Skeletal muscle satellite cell (primary cell): Measurements from ENCODE around the gene SLC7A9.
"Not testable (repeated sequence)": the region's sequence is repeated elsewhere in the genome, so short reads cannot be mapped to it uniquely, and the experiment has no call there.

Experiments
- H3K27me3 ChIP-seq: 2 replicates; pipeline ENCODE4 v1.7.0; 2013; ENCODE audit warnings: low read length; ENCODE audit not compliant: control insufficient read depth, insufficient read depth
- H3K36me3 ChIP-seq: 2 replicates; pipeline ENCODE4 v1.7.0; 2013; ENCODE audit warnings: mild to moderate bottlenecking, control low read depth, low read length; ENCODE audit not compliant: insufficient read depth
- H3K4me1 ChIP-seq: 2 replicates; pipeline ENCODE4 v1.7.0; 2013; ENCODE audit warnings: low read length; ENCODE audit not compliant: control insufficient read depth, insufficient read depth
- H3K4me2 ChIP-seq: 2 replicates; pipeline ENCODE4 v1.7.0; 2013; ENCODE audit warnings: mild to moderate bottlenecking, low read length
- H3K4me3 ChIP-seq: 2 replicates; pipeline ENCODE4 v1.7.0; 2013; ENCODE audit warnings: low read length
- H3K9ac ChIP-seq: 2 replicates; pipeline ENCODE4 v1.7.0; 2013; ENCODE audit warnings: mild to moderate bottlenecking, low read depth, low read length, moderate library complexity
- H3K9me3 ChIP-seq: replicated peaks from 2 replicates; pipeline ENCODE4 v1.7.0; 2013; ENCODE audit warnings: mild to moderate bottlenecking, control low read depth, low read length

Gene SLC7A9

DNA sequence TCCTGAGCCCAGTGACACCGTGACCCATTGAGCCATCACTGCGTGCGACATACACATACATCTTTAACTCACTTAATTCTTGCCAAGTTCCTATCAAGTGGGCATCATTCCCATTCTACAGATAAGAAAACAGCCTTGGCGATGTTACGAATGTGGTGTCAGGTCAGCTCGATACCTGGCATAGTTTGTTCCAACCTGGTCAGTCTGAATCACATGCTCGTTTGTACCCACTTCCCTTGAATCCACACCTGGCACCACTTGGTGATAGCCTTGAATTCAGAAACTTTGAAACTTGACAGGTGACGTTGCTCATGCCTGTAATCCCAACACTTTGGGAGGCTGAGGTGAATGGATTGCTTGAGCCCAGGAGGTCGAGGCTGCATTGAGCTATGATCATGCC, 59.1 kb downstream of the SLC7A9 start:
- H3K9me3 ChIP-seq = no peaks in the 10 kb centered on the region
- H3K4me2 ChIP-seq = no peak overlapping the region
- no peaks in the 10 kb centered on the region for H3K4me1 ChIP-seq
- H3K27me3 ChIP-seq = peaks cover 15% of the 10 kb centered on the region
- H3K36me3 ChIP-seq = no peaks in the 10 kb centered on the region
- H3K4me3 ChIP-seq = no peak overlapping the region
- no peak overlapping the region for H3K9ac ChIP-seq

DNA sequence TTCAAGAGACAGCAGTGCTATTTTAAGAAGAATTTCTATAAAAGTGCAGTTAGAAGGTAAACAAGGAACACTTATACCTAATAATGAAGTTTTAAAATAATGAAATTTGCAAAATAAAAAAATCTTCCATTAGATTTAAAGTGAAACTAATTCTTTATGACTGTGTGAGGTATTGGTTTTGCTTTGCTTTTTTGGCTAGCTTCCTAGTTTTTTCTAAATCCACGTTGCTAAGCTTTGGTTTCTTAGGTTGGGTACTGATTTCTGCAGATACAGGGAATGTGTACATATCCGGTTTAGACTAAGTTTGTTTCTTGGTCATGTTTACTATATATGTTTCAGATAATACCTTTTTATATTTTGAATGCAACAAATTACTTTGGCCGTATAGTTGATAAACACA, 59.8 kb downstream of the SLC7A9 start:
- Histone ChIP-seq H3K9ac (no peak overlapping the region), H3K4me3 (no peak overlapping the region), H3K36me3 (no peaks in the 10 kb centered on the region), H3K27me3 (peaks cover 15% of the 10 kb centered on the region), H3K4me2 (no peak overlapping the region), H3K9me3 (no peaks in the 10 kb centered on the region), H3K4me1 (no peaks in the 10 kb centered on the region)

DNA sequence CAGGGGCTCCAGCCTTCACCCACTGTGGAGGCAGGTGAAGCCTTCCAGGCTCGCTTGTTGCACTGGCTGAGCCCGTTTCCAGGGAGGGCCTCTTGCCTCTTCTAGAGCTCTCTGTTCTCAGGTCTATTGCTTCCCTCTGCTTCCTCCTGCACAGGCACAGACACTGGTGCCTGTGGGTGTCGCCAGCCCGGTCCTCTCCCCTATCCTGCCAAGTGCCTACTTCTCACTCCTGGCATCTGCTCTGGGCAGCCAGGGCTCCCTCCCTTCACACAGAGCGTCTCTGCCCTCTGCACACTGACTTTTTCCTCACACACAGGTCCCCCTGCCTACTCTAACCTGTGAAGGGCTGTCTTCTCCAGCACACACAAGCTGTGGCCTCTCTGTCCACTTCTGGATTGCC, 60.3 kb downstream of the SLC7A9 start:
- H3K4me2 ChIP-seq = no peak overlapping the region
- no peaks in the 10 kb centered on the region for H3K36me3 ChIP-seq
- no peak overlapping the region for H3K9ac ChIP-seq
- no peaks in the 10 kb centered on the region for H3K9me3 ChIP-seq
- no peaks in the 10 kb centered on the region for H3K4me1 ChIP-seq
- H3K4me3 ChIP-seq = no peak overlapping the region
- H3K27me3 ChIP-seq = peaks cover 15% of the 10 kb centered on the region

DNA sequence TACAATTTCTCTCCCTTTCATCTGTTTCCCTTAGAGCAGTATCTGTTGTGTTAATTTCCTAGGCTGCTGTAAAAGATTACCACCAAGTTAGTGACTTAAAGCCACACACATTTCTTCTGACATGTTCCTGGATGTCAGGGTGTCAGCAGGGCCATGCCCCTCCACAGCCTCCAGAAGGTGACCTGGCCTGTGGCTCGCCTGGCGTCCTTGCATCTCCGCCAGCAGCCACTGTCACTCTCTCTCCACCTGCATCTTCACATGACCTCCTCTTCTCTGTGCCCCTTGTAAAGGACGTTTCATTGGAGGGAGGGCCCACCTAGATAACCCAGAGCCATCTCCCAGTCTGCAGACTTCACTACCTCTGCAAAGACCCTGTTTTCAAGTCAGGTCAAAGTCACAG, 61.3 kb downstream of the SLC7A9 start:
- H3K27me3 ChIP-seq = peaks cover 14% of the 10 kb centered on the region
- no peak overlapping the region for H3K9ac ChIP-seq
- no peak overlapping the region for H3K4me2 ChIP-seq
- H3K9me3 ChIP-seq = no peaks in the 10 kb centered on the region
- H3K36me3 ChIP-seq = no peaks in the 10 kb centered on the region
- no peaks in the 10 kb centered on the region for H3K4me1 ChIP-seq
- H3K4me3 ChIP-seq = no peak overlapping the region

DNA sequence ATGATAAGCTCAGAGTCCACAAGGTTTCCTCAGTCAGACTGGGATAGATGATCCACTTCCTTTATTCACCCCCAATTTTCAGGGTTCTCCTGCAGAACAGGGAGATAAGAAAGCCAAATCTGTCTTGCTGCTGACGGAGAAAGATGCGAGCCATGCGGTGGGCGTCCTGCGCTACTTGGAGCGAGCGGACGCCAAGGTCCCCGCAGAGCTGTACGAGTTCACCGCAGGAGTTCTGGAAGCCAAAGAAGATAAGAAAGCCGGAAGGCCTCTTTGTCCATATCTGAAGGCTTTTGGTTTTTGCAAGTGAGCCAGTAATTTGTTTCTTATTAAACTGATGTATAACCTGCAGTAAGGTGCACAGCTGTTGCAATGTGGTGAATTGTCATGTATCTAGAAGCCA, 66.7 kb downstream of the SLC7A9 start:
- Histone ChIP-seq H3K9ac (no peak overlapping the region), H3K4me3 (no peak overlapping the region), H3K4me1 (no peaks in the 10 kb centered on the region), H3K4me2 (no peak overlapping the region), H3K9me3 (no peaks in the 10 kb centered on the region), H3K27me3 (no peaks in the 10 kb centered on the region), H3K36me3 (no peaks in the 10 kb centered on the region)

DNA sequence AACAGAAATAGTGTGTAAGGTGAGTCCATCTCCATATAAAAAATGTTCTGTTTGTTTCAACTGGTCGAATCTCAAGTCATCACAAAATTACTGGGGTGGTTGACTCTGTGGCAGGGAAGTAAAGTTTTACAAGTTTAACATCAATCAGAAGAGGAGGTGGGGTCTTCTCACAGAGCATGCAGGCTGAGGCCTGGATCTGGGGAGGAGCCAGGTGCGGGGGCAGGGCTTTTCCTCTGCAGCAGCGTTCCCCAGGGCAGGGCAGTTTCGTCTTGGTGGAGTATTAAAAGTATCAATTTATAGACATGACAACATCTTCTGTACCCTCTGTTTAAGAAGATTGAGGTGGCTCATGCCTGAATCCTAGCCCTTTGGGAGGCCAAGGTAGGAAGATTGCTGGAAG, 68.8 kb downstream of the SLC7A9 start:
- H3K27me3 ChIP-seq = peaks cover 3% of the 10 kb centered on the region

DNA sequence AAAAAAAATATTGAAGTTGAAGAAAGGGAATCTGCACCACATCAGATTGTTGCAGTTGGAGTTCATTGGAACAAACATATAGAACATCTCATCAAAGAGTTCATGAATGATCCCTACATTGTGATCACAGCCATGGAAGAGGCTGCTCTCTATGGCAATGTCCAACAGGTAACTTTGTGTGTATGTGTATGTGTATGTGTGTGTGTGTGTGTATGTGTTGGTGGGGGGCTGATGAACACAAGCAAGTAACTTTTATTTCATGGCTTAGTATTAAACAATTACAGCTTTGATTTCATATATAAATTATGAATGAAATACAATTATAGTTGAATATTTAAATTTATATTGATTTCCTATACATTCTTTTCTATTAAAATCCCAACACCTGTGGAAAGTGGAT, 69.4 kb downstream of the SLC7A9 start:
- no peaks in the 10 kb centered on the region for H3K4me1 ChIP-seq
- H3K36me3 ChIP-seq = no peaks in the 10 kb centered on the region
- no peak overlapping the region for H3K4me2 ChIP-seq
- H3K9me3 ChIP-seq = no peaks in the 10 kb centered on the region
- H3K4me3 ChIP-seq = no peak overlapping the region
- H3K9ac ChIP-seq = no peak overlapping the region
- H3K27me3 ChIP-seq = peaks cover 3% of the 10 kb centered on the region

More for the DNA sequence above, 68.8 kb downstream of the SLC7A9 start:
- Histone ChIP-seq H3K4me1 (no peaks in the 10 kb centered on the region), H3K4me2 (no peak overlapping the region), H3K4me3 (no peak overlapping the region), H3K36me3 (no peaks in the 10 kb centered on the region), H3K9ac (no peak overlapping the region), H3K9me3 (no peaks in the 10 kb centered on the region)

DNA sequence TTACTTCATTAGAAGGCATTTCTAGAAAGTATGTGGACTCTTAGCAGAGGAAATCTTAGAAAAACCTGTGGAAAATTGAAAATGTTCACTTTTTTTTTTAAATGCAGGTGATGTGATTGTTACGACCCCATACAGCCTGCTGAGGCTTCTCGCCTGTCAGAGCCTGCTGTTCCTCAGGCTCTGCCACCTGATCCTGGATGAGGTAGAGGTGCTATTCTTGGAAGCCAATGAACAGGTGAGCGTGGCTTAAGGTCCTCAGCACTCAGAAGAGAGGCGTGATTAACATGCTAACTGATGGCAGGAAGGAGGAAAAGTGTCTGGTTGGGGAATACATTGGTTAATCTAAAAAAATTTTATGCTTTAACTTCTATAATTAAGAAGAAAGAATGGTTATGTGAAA, 71.4 kb downstream of the SLC7A9 start:
- no peaks in the 10 kb centered on the region for H3K9me3 ChIP-seq
- H3K9ac ChIP-seq = no peak overlapping the region
- no peaks in the 10 kb centered on the region for H3K4me1 ChIP-seq
- H3K27me3 ChIP-seq = peaks cover 3% of the 10 kb centered on the region
- H3K36me3 ChIP-seq = no peaks in the 10 kb centered on the region
- H3K4me3 ChIP-seq = no peak overlapping the region
- H3K4me2 ChIP-seq = no peak overlapping the region

DNA sequence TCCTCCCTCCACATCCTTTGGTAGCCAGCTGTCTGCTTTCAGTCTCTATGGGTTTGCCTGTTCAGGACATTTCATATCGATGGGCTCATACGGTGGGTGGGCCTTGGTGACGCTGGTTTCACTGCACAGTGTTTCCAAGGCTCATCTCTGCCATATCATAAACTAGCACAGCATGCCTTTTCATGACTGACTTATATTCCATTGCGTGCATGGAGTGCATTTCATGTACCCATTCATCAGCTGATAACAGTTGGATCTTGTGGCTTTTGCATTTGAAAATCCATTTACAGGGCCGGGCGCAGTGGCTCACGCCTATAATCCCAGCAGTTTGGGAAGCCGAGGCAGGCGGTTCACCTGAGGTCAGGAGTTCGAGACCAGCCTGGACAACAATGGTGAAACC, 80.1 kb downstream of the SLC7A9 start:
- no peaks in the 10 kb centered on the region for H3K4me1 ChIP-seq
- no peak overlapping the region for H3K9ac ChIP-seq
- H3K9me3 ChIP-seq = no peaks in the 10 kb centered on the region
- H3K36me3 ChIP-seq = no peaks in the 10 kb centered on the region
- no peak overlapping the region for H3K4me3 ChIP-seq
- no peak overlapping the region for H3K4me2 ChIP-seq
- no peaks in the 10 kb centered on the region for H3K27me3 ChIP-seq

DNA sequence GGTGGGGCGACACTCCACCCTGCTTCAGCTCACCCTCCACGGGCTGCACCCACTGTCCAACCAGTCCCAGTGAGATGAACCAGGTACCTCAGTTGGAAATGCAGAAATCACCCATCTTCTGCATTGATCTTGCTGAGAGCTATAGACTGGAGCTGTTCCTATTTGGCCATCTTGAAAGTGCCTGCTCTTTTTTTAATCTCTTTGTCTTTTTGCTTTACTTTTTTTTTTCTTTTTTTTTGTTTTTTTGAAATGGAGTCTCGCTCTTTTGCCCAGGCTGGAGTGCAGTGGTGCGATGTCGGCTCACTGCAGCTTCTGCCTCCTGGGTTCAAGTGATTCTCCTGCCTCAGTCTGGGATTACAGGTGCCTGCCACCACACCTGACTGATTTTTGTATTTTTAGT, 81.7 kb downstream of the SLC7A9 start:
- not testable (repeated sequence) for H3K27me3 ChIP-seq, H3K4me1 ChIP-seq, H3K4me3 ChIP-seq, H3K36me3 ChIP-seq, H3K4me2 ChIP-seq, H3K9me3 ChIP-seq, H3K9ac ChIP-seq

DNA sequence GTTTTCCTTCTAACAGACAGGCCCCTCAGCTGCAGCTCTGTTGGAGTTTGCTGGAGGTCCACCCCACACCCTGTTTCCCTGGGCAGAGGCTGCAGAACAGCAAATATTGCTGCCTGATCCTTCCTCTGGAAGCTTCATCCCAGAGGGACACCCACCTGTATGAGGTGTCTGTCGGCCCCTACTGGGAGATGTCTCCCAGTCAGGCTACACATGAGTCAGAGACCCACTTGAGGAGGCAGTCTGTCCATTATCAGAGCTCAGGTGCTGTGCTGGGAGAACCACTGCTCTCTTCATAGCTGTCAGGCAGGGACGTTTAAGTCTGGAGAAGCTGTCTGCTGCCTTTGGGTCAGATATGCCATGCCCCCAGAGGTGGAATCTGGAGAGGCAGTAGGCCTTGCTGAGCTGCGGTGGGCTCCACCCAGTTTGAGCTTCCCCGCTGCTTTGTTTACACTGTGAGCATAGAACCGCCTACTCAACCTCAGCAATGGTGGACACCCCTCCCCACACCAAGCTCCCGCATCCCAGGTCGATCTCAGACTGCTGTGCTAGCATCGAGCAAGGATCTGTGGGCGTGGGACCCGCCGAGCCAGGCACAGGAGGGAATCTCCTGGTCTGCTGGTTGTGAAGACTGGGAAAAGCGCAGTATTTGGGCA, 82.3 kb downstream of the SLC7A9 start:
- not testable (repeated sequence) for H3K9me3 ChIP-seq, H3K4me3 ChIP-seq, H3K36me3 ChIP-seq, H3K4me2 ChIP-seq, H3K4me1 ChIP-seq, H3K27me3 ChIP-seq, H3K9ac ChIP-seq

DNA sequence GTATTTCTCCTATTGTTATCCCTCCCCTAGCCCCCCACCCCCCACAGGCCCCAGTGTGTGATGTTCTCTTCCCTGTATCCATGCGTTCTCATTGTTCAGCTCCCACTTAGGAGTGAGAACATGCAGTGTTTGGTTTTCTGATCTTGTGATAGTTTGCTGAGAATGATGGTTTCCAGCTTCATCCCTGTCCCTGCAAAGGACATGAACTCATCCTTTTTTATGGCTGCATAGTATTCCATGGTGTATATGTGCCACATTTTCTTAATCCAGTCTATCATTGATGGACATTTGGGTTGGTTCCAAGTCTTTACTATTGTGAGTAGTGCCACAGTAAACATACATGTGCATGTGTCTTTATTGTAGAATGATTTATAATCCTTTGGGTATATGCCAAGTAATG, 87.5 kb downstream of the SLC7A9 start:
- H3K4me3 ChIP-seq, H3K4me2 ChIP-seq, H3K4me1 ChIP-seq, H3K9ac ChIP-seq, H3K9me3 ChIP-seq, H3K36me3 ChIP-seq, H3K27me3 ChIP-seq: not testable (repeated sequence)
